COR-L47 (cell line): ENCODE results near the gene SLC7A4.

Experiments
- DNase-seq: peaks from one replicate; lab custom pipeline; 2025; lab: John Stamatoyannopoulos, UW

The SLC7A4 gene

DNA sequence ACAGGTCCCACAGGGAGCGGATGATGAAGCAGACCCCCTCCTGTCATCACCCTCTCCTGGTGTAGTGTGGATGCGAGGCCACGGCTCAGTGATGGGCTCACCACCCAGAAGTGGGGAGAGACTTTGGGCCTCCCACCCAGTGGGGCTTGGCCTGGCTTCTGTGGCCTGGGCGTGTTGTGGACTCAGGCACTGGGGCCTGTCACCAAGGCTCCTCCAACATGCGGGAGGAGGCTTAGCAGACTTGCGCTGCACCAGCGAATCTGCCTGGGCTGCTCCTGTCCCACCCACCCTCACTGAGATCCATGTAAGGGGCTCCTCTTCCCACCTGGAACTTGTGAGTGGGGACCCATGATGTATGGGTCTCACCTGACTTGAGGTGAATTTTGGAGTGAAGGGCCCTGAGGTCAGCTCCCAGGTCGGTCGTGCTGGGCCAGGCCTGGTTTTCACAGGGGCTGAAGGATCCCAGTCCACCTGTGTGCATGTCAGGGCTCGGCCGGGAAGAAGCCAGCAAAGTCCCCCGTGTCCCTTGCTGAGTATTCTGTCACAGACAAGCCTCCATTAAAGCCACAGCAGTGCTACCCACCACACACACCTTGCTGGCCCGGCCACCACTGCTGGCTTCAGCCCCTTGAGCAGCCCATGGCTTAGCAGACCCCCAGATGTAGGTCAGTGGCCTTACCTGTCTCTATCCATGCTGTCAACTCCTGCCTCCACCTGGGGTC lies 34.7 kb downstream of the SLC7A4 start:
- DNase-seq: no peak

DNA sequence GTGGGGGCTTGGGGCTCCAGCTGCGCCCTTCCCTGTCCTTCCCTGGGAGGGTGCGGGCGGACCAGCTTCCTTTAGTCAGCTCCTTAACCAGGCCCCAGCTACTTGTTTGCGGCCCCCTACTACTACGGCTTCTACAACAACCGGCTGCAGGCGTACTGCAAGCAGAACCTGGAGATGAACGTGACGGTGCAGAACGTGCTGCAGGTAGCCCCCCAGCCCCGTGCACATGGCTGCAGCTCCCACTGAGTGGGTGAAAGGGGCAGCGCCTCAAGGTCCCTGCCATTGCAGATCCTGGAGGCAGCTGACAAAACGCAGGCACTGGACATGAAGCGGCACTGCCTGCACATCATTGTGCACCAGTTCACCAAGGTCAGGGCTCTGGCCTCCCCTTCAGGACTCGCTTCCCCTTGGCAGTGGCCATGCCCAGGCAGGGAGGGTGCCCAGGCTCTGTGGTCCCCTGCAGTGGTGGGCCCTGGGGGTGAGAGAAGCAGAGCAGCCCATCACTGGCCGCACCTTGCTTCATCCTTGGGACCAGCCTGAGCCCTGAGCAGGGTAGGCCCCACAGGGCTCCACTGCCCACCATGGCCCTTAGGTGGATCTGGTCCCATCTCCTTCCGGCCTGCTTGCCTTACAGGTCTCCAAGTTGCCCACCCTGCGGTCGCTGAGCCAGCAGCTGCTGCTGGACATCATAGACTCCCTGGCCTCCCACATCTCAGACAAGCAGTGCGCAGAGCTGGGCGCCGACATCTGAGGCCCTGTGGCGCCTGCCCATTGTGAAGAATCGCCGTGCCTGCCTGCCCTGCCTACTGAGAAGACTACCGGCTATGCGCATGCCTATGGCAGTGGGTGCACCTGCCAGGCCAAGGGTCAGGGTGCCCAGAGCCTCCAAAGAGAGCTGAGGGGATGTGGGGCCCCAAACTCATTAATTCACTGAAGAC lies 35.5 kb downstream of the SLC7A4 start:
- DNase-seq: no peak

DNA sequence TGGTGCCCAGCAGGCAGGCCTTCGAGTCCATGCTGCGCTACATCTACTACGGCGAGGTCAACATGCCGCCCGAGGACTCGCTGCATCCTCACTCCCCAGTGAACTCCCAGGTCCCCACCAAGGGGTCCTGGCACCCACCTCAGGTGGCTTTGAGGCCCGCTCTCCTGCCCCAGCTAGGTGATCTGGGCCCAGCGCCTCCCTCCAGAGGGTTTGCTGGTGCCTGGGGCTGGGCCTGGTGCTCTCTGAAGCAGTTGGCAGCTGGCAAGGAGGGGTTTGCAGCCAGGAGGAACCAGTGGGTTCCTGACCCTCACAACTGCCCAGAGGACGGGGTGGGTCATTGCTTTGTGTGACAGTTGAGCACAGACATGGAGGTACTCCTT lies 36.3 kb downstream of the SLC7A4 start:
- no peak for DNase-seq

DNA sequence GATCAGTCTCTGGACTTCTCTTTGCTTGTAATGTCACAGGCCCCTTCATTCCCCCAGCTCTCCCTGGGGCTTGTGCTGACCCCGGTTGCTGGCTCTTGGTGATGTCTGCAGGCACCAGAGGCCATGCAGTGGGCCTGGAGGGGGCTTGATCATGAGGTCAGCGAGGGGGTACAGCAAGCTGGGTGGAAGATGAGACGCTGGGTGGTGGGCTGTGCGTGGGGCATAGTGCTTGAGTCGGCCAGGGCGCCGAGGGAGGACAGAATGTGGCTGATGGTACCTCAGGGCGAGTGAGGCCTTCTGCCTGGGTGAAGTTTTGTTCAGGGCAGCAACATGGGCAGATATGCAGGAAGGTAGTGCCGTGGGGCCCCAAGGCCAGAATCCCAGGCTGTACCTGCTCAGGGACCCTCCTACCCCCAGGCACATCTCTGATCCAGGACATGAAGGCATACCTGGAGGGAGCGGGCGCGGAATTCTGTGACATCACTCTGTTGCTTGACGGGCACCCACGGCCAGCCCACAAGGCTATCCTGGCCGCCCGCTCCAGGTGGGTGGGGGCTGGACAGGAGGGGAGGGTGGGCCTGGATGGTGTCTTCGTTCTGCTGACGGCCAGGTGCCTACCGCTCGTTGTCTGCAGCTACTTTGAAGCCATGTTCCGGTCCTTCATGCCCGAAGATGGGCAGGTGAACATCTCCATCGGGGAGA lies 36.9 kb downstream of the SLC7A4 start:
- no peak for DNase-seq

DNA sequence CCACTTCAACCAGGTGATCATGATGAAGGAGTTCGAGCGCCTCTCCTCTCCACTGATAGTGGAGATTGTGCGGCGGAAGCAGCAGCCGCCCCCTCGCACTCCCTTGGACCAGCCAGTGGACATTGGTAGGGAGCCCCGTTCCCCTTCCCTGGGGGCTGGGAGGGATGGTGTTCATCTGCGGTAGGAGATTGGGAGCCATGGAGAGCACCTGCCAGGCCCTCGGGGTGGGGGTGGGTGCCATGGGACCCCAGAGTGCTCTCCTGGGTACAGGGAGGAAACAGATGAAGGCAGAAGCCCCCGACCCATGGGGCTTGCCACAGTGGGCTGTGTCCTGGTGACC lies 37.5 kb downstream of the SLC7A4 start:
- DNase-seq: no peak

DNA sequence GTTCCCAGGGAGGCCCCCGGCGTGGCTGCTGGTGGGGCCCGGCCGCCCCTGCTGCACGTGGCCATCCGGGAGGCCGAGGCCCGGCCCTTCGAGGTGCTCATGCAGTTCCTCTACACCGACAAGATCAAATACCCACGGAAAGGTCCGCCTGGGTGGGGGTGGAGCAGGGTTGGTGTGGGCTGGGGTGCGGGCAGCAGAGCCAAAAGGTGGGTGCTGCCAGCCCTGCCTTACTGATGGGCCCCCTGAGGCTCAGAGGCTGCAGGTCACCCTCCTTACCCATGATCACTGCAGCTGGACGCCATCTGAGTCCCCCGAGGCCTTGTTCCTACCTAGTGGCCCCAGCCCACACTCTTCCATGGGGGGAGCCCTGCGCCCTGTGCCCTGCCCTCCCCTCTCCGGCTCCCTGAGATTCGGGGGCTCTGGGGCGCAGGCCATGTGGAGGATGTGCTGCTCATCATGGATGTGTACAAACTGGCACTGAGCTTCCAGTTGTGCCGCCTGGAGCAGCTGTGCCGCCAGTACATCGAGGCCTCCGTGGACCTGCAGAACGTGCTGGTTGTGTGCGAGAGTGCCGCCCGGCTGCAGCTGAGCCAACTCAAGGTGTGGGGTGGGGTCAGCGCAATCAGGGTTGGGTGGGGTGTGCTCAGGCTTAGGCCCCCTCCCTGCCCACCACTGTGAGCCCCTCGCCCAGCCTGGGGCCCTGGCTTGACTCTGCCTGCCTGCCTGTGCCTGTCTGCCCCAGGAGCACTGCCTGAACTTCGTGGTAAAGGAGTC lies 38.0 kb downstream of the SLC7A4 start:
- DNase-seq: no peak

DNA sequence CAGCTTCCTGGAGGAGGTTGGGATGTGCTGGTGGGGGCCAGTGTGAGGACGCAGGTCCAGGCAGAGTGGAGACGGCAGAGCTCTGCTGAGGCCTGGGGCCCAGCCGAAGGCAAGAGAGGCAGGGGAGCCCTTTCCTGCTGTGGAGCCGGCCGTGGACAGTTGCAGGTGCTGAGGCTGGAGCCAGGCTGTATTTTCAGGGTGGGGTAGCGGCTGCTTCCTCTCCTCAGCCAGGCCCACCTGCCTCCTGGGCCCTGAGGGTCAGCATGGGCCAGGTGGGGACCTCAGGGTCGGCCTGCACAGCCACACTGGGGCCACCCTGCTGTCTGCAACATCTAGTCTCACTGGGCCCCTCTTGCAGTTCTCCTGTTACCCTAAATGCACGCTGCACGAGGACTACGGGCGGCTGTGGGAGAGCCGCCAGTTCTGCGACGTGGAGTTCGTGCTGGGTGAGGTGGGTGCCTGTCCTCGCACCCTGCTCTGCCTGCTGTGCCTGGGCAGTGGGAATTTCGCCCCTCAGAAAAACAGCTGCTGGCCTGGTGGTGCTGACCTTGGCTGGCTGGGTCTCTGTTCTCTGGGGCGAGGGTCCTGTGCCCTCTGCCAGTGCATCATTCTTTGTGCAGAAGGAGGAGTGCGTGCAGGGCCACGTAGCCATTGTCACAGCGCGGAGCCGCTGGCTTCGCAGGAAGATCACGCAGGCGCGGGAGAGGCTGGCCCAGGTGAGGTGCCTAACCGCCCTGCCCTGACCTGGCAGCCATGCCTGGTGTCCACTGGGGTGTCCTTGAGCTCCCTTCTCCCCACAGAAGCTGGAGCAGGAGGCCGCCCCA lies 38.8 kb downstream of the SLC7A4 start:
- no peak for DNase-seq

DNA sequence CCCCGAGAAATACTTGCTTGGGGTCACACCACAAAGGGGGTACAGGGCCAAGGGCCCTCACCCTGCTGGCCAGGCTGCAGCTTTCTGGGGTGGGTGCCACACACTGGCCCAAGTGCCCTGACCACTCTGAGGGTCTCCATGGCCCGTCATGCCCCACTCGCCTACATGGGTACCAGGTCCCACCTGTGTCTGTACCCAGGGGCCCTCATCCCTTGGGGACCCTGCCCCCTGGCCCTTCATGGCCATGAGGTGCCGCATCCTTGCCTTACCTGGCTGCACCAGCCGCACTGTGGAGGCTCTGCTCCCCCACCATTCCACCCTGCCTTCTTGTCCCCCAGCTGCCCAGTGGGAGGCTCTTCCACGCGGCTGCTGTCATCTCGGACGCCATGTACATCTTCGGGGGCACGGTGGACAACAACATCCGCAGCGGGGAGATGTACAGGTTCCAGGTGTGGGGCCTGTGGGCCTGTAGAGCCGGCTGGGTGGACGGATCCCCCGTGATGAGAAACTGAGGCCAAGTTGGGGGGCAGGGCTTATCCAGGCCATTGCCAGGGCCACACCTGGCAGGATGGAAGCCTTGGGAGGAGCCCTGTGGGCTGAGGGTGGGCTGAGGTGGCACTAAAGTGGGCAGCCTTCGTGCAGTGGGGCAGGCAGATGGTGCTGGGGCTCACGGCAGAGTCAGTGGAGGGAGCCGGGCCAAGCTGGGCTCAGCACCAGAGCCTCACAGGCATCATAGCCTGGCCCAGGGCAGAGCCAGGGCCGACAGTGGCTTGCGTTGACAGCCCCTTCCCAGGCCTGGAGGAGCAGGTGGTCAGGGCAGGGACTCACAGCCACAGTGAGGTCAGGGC lies 39.7 kb downstream of the SLC7A4 start:
- DNase-seq: no peak

DNA sequence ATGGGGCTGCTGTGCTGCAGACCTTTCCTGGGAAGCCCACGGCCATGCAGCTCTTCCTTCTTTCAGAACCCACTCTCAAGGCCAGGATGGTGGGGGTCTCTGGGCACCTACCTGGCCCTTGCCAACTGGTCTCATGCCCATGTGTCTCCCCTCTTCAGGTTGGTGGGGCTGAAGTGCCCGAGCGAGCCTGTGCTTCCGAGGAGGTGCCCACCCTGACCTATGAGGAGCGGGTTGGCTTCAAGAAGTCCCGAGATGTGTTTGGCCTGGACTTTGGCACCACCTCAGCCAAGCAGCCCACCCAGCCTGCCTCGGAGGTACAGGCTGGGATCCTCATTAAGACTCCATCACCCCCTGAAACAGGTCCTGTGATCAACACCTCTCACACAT lies 40.3 kb downstream of the SLC7A4 start:
- DNase-seq: no peak

DNA sequence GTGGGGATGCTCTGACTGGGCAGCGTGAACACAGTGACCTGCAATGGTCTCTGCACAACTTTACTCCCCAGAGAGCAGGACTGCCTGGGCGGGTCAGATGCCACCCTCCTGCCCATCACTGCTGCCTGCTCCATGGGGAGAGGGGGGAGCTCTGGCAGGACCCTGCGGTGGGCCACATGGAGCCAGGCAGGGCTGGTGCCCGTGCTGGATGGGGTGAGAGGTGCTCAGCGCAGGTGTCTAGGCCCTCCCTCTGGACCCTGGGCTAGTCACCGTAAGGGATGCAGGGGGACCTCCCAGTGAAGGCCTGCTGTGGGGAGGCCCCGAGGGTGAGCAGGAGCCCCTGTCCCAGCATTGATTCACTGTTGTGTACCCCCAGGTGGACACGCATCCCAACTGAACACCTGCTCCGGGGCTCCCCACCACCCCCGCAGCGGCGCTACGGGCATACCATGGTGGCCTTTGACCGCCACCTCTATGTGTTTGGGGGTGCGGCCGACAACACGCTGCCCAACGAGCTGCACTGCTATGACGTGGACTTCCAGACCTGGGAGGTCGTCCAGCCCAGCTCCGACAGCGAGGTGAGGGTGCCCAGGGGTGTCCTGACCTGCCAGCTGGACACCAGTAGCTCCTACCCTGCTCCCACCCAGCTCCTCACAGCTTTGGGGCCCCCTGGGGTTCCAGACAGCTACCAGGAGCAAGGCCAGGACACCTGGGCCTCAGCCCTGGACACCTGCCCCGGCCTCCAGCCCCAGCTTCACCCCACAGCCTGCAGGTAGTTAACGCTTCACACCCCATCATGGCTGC lies 40.9 kb downstream of the SLC7A4 start:
- no peak for DNase-seq

DNA sequence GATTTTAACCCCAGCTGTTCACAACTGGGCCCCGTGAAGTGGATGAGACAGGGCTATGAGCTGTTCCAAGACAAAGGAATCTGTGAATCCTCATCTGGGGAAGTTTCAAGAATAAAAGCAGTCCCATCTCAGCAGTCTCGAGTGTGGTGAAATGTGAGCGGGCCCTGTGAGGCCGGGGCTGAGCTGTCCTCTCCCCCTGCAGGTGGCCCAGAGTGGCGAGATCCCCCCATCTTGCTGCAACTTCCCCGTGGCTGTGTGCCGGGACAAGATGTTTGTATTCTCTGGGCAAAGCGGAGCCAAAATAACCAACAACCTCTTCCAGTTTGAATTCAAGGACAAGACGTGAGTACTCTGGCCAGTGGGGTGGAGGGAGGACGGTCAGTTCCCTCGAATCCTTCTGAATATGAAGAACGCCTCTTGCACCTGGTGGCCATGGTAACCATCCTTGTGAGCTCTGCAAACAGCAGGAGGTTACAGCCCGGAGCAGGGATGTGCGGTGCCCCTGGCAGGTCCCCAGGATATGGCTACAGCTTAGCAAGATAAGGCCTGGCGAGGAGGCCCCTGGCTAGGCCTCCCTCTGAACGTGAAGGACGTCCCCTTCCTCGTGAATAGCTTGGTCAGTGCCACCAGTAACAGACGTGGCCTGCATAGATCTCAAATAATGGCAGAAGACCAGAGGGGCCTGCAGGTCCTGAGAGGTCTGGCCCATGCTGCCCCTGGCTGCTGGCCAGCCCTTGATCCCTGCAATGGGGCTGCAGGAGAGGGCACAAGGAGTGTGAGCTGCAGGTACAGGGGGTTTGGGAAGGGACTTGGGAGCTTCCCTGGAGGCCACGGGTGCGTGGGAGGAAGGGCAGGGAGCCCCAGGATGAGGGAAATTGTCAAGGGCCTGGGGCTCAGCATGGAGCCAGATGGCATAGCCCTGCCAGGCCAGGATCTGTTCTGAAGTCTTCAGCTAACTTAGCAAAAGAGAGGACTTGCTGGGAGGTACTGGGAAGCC lies 41.9 kb downstream of the SLC7A4 start:
- DNase-seq: no peak

DNA sequence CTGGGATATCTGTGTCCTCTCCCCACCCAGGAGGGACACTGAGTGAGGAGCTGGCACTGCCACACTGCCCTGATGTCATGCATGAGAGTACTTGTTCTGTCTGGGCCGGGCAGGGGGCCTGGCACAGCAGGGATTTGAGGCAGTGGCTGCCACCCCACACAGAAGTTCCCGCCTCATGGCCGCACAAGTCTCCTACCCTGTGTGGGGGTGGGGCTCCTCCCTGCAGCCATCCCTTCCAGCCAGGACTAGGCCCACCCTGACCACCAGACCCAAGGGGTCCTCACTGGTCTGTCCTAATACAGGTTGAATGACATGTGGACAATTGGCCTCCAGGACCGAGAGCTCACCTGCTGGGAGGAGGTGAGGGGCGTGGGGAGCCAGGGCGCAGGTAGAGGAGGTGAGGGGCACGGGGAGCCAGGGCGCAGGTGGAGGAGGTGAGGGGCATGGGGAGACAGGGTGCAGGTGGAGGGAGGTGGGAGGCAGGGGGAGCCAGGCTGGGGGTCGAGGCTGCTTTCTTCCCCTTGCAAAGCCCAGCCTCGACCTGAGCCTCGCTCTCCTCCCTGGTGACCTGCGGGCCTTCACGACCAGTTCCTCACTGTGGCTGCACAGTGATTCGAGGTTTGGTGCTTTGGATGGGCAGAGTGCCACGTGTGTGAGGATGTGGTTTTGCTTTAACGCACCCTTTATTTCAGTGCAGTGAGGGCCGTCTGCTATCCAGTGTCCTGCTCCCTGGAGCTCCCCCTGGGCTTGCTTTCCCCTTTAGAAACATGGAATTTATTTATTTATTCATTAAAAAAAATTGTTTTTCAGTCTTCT lies 42.8 kb downstream of the SLC7A4 start:
- DNase-seq: no peak

DNA sequence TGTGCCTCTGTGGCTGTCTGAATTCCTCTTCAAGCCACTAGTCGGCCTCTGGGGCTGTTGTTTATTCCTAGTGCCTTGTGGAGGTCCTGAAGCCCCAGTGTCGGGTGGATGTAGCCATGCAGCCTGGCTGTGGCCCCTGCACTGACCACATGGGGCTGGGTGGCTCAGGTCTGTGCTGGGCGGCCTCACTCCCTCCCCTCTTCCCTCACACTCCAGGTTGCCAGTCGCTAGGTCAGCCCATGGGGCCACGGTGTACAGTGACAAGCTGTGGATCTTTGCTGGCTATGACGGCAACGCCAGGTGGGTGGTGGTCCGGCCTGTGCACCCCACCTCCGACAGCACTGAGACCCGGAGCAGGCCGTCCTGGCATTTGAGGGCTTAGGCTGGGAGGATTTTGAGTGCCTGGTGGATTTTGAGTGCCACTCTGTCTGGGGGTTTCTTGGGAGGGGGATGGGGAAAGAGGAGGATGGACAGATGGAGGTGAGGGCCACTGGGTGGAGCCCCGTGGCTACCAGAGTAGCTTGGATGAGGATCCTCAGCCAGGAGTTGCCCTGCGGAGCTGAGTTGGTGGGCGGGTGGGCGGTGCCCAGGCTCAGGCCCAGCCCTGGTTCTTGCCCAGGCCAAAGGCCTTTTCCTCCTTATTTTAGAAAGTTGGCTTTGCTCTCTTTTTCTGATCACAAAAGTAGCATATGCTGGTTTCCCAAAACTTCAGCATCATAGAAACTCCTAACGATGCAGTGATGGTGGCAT lies 43.6 kb downstream of the SLC7A4 start:
- DNase-seq: no peak

DNA sequence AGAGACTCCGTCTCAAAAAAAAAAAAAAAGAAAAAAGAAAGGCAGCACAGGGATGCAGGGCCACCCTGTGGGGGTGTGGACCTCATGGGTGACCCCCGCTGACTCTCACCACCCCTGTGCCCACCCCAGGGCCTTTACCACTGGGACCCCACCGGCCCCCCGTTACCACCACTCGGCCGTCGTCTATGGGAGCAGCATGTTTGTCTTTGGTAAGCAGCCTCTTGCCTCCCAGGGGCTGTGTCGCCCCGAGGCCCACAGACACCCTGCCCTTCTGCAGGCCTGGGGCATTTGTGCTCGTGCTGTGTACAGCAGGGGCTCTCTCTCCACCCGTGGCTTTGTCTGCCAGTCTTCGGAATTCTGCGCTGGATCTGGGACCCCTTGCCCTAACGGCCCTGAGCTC lies 45.0 kb downstream of the SLC7A4 start:
- DNase-seq: no peak

DNA sequence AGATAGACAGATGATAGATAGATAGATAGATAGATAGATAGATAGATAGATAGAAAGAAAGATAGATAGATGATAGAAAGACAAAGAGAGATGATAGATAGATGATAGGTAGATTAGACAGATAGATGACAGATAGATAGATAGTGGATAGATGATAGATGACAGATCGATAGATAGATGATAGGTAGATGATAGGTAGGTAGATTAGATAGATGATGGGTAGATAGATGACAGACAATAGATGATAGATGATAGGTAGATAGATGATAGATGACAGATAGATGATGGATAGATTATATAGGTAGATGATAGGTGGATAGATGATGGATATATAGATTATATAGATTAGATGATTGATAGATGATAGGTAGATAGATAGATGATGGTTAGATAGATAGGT lies 46.0 kb downstream of the SLC7A4 start:
- DNase-seq: no peak

DNA sequence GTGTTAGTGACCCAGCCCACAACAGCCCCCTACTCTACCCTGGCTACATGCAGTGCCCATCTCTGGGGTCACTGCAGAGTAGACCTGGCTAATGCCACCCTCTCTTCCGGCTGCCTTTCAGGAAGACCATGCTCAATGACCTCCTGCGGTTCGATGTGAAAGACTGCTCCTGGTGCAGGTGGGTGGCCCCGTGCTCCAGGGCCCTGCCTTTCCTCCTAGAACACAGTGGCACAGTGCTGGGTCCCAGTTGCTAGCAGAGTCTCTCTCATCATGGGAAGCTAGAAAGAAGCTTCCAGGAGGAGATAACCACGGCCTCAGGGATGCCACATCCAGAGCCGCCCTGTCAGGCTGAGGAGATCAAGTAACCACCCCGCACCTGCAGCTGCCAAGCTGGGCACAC lies 46.6 kb downstream of the SLC7A4 start:
- no peak for DNase-seq
